HEK293 (cell line): Measurements from ENCODE around the gene MICU2.

Source experiments
- CTCF ChIA-PET: fragments of 350-600 bp; formaldehyde crosslinking; extraction: SDS; loops from one replicate; lab custom pipeline; 2021; ENCODE audit warnings: antibody characterized with exemption; lab: Yijun Ruan, JAX
- POLR2A ChIA-PET: fragments of 300-600 bp; formaldehyde crosslinking; extraction: SDS; loops from one replicate; lab custom pipeline; 2020; ENCODE audit warnings: antibody characterized with exemption, inconsistent platforms; lab: Yijun Ruan, JAX
- H3K27ac ChIP-seq: fragments of 200-500 bp; sonication (Bioruptor generic); 2 replicates; pipeline ENCODE4 v1.5.1; 2014; ENCODE audit warnings: low read depth, low read length, control low read depth, inconsistent platforms; ENCODE audit errors: extremely low read depth
- H3K36me3 ChIP-seq, 2 experiments: fragments of 200-500 bp in 1 of 2; sonication (Bioruptor generic) in 1 of 2; 1 replicate in 1 of 2; 2 replicates in 1 of 2; pipeline ENCODE4 v1.5.1; 2014 to 2017; ENCODE audit warnings: inconsistent platforms in 2 of 2, low read length in 2 of 2; ENCODE audit not compliant: control insufficient read depth in 2 of 2, insufficient read depth in 1 of 2
- H3K4me1 ChIP-seq: fragments of 200-500 bp; sonication (Bioruptor generic); 2 replicates; pipeline ENCODE4 v1.5.1; 2014; ENCODE audit warnings: mild to moderate bottlenecking, low read length, inconsistent platforms; ENCODE audit not compliant: control insufficient read depth, insufficient read depth
- H3K4me3 ChIP-seq: 2 replicates; pipeline ENCODE4 v1.5.1; 2011; ENCODE audit warnings: low read depth, mild to moderate bottlenecking, control low read depth, low read length, moderate library complexity
- H3K9me3 ChIP-seq: fragments of 200-500 bp; sonication (Bioruptor generic); 2 replicates; pipeline ENCODE4 v1.5.1; 2014; ENCODE audit warnings: low read depth, low read length, inconsistent platforms; ENCODE audit not compliant: control insufficient read depth, insufficient read depth
- GLI4 ChIP-seq: fragments of 450-650 bp; formaldehyde crosslinking; IDR thresholded peaks from 2 replicates; pipeline ENCODE4 v1.5.1; 2016; ENCODE audit warnings: missing biosample characterization, missing genetic modification characterization
- INSM2 ChIP-seq: fragments of 450-650 bp; formaldehyde crosslinking; IDR thresholded peaks from 2 replicates; pipeline ENCODE4 v1.5.1; 2016; ENCODE audit warnings: missing biosample characterization, missing genetic modification characterization
- ZBTB48 ChIP-seq: fragments of 450-650 bp; formaldehyde crosslinking; IDR thresholded peaks from 2 replicates; pipeline ENCODE4 v1.5.1; 2016; ENCODE audit warnings: missing biosample characterization, missing genetic modification characterization
- ZFHX2 ChIP-seq: fragments of 450-650 bp; formaldehyde crosslinking; conservative IDR thresholded peaks from 2 replicates; pipeline ENCODE4 v1.5.1; 2016; ENCODE audit warnings: missing biosample characterization, missing genetic modification characterization
- ZNF133 ChIP-seq: fragments of 450-650 bp; formaldehyde crosslinking; IDR thresholded peaks from 2 replicates; pipeline ENCODE4 v1.5.1; 2016; ENCODE audit warnings: missing biosample characterization, missing genetic modification characterization
- ZNF266 ChIP-seq: fragments of 450-650 bp; formaldehyde crosslinking; IDR thresholded peaks from 2 replicates; pipeline ENCODE4 v1.5.1; 2016; ENCODE audit warnings: missing biosample characterization, missing genetic modification characterization, low read depth
- ZNF292 ChIP-seq: fragments of 450-650 bp; formaldehyde crosslinking; IDR thresholded peaks from 2 replicates; pipeline ENCODE4 v1.5.1; 2016; ENCODE audit warnings: low read depth, missing biosample characterization, missing genetic modification characterization, borderline replicate concordance
- ZNF341 ChIP-seq: fragments of 450-650 bp; formaldehyde crosslinking; IDR thresholded peaks from 2 replicates; pipeline ENCODE4; 2016; ENCODE audit warnings: low read depth, missing biosample characterization, missing genetic modification characterization
- ZNF433 ChIP-seq: fragments of 450-650 bp; formaldehyde crosslinking; IDR thresholded peaks from 2 replicates; pipeline ENCODE4 v1.5.1; 2016; ENCODE audit warnings: missing biosample characterization, missing genetic modification characterization, low read depth
- ZNF600 ChIP-seq: fragments of 450-650 bp; formaldehyde crosslinking; IDR thresholded peaks from 2 replicates; pipeline ENCODE4 v1.5.1; 2016; ENCODE audit warnings: missing biosample characterization, missing genetic modification characterization
- ZNF776 ChIP-seq: fragments of 450-650 bp; formaldehyde crosslinking; IDR thresholded peaks from 2 replicates; pipeline ENCODE4 v1.5.0; 2017; ENCODE audit warnings: missing biosample characterization, missing genetic modification characterization, borderline replicate concordance
- TF ChIP-seq, protein P1 (sequence below): fragments of 450-650 bp; IDR thresholded peaks from 2 replicates; pipeline ENCODE4 v1.5.1; 2018; ENCODE audit warnings: missing biosample characterization, missing genetic modification characterization
- TF ChIP-seq, protein P2 (sequence below): fragments of 450-650 bp; formaldehyde crosslinking; conservative IDR thresholded peaks from 2 replicates; pipeline ENCODE4 v1.5.1; 2016; ENCODE audit warnings: low read depth, missing biosample characterization, missing genetic modification characterization
- TF ChIP-seq, protein P3 (sequence below): fragments of 450-650 bp; formaldehyde crosslinking; IDR thresholded peaks from 2 replicates; pipeline ENCODE4 v1.5.1; 2016; ENCODE audit warnings: missing biosample characterization, missing genetic modification characterization

Gene MICU2

DNA sequence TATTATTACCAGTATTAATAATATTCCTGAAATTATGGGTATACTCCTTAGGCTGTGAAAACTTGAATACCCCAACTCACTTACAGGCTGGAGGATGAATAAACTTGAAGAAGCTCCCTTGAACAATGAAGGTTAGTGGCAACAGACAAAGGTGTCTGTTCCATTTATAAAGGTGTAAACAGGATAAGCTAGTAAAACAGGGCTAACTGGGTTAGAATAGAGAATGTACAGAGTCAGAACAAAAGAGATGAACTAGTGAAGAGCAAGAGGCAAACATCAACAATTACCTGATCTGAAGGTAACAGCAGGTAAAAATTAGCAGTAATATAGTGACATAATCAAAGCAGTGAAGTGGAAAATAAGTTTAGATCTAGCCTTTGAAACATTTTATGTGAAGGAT is 23.2 kb downstream of the MICU2 start:
- H3K27ac ChIP-seq: no peak overlapping the region
- ChIA-PET CTCF (no interaction called here), POLR2A (no interaction called here)
- no peak overlapping the region for H3K4me3 ChIP-seq
- H3K4me1 ChIP-seq: no peaks in the 10 kb centered on the region
- TF ChIP-seq ZNF266 (tag by site-specific recombination): no peak
- TF ChIP-seq ZBTB48: no peak
- no peak for TF ChIP-seq ZFHX2 (tag by site-specific recombination)
- TF ChIP-seq ZNF433 (tag by site-specific recombination): no peak
- no peak for TF ChIP-seq INSM2
- TF ChIP-seq, protein P1, sequence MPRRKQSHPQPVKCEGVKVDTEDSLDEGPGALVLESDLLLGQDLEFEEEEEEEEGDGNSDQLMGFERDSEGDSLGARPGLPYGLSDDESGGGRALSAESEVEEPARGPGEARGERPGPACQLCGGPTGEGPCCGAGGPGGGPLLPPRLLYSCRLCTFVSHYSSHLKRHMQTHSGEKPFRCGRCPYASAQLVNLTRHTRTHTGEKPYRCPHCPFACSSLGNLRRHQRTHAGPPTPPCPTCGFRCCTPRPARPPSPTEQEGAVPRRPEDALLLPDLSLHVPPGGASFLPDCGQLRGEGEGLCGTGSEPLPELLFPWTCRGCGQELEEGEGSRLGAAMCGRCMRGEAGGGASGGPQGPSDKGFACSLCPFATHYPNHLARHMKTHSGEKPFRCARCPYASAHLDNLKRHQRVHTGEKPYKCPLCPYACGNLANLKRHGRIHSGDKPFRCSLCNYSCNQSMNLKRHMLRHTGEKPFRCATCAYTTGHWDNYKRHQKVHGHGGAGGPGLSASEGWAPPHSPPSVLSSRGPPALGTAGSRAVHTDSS: no peak
- TF ChIP-seq ZNF133 (tag by site-specific recombination): no peak
- TF ChIP-seq GLI4 (tag by site-specific recombination): no peak
- TF ChIP-seq, protein P2, sequence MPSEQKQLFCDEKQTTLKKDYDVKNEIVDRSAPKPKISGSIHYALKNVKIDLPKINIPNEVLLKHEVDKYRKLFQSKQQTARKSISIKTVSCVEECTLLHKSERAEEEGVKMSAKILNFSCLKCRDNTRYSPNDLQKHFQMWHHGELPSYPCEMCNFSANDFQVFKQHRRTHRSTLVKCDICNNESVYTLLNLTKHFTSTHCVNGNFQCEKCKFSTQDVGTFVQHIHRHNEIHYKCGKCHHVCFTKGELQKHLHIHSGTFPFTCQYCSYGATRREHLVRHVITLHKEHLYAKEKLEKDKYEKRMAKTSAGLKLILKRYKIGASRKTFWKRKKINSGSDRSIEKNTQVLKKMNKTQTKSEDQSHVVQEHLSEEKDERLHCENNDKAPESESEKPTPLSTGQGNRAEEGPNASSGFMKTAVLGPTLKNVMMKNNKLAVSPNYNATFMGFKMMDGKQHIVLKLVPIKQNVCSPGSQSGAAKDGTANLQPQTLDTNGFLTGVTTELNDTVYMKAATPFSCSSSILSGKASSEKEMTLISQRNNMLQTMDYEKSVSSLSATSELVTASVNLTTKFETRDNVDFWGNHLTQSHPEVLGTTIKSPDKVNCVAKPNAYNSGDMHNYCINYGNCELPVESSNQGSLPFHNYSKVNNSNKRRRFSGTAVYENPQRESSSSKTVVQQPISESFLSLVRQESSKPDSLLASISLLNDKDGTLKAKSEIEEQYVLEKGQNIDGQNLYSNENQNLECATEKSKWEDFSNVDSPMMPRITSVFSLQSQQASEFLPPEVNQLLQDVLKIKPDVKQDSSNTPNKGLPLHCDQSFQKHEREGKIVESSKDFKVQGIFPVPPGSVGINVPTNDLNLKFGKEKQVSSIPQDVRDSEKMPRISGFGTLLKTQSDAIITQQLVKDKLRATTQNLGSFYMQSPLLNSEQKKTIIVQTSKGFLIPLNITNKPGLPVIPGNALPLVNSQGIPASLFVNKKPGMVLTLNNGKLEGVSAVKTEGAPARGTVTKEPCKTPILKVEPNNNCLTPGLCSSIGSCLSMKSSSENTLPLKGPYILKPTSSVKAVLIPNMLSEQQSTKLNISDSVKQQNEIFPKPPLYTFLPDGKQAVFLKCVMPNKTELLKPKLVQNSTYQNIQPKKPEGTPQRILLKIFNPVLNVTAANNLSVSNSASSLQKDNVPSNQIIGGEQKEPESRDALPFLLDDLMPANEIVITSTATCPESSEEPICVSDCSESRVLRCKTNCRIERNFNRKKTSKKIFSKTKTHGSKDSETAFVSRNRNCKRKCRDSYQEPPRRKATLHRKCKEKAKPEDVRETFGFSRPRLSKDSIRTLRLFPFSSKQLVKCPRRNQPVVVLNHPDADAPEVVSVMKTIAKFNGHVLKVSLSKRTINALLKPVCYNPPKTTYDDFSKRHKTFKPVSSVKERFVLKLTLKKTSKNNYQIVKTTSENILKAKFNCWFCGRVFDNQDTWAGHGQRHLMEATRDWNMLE: no peak
- no peak for TF ChIP-seq ZNF341 (tag by site-specific recombination)
- TF ChIP-seq ZNF292 (tag by site-specific recombination): no peak
- TF ChIP-seq ZNF776 (tag by site-specific recombination): no peak
- no peak for TF ChIP-seq ZNF600 (tag by site-specific recombination)
- TF ChIP-seq, protein P3, sequence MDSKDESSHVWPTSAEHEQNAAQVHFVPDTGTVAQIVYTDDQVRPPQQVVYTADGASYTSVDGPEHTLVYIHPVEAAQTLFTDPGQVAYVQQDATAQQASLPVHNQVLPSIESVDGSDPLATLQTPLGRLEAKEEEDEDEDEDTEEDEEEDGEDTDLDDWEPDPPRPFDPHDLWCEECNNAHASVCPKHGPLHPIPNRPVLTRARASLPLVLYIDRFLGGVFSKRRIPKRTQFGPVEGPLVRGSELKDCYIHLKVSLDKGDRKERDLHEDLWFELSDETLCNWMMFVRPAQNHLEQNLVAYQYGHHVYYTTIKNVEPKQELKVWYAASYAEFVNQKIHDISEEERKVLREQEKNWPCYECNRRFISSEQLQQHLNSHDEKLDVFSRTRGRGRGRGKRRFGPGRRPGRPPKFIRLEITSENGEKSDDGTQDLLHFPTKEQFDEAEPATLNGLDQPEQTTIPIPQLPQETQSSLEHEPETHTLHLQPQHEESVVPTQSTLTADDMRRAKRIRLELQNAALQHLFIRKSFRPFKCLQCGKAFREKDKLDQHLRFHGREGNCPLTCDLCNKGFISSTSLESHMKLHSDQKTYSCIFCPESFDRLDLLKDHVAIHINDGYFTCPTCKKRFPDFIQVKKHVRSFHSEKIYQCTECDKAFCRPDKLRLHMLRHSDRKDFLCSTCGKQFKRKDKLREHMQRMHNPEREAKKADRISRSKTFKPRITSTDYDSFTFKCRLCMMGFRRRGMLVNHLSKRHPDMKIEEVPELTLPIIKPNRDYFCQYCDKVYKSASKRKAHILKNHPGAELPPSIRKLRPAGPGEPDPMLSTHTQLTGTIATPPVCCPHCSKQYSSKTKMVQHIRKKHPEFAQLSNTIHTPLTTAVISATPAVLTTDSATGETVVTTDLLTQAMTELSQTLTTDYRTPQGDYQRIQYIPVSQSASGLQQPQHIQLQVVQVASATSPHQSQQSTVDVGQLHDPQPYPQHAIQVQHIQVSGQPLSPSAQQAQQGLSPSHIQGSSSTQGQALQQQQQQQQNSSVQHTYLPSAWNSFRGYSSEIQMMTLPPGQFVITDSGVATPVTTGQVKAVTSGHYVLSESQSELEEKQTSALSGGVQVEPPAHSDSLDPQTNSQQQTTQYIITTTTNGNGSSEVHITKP (tag by site-specific recombination): no peak
- H3K36me3 ChIP-seq: no peaks in the 10 kb centered on the region
- no peaks in the 10 kb centered on the region for H3K9me3 ChIP-seq
